Anterior cingulate cortex (tissue), 58 donors: ENCODE measurements around the gene FBLN1.

ENCODE experiments used
- DNase-seq, 58 donors: peaks; one replicate each; lab custom pipeline; 2025; lab: John Stamatoyannopoulos, UW

Gene FBLN1

GRCh38 chr22:45503050-45503815 is 550 bp downstream of the FBLN1 start:
- DNase-seq: no peak

GRCh38 chr22:45503816-45504372 is 1.2 kb downstream of the FBLN1 start:
- DNase-seq: no peak

GRCh38 chr22:45504373-45505341 is 2.0 kb downstream of the FBLN1 start:
- peak in 19 of 58 donors; percentile 17 to 58 (median 30) for DNase-seq

- no peak for DNase-seq
Observed at GRCh38 chr22:45505991-45506747, 3.5 kb downstream of the FBLN1 start.

GRCh38 chr22:45506816-45507360 is 4.2 kb downstream of the FBLN1 start:
- no peak for DNase-seq

- no peak for DNase-seq
Observed at GRCh38 chr22:45507798-45508197, 5.1 kb downstream of the FBLN1 start.

- no peak for DNase-seq
Observed at GRCh38 chr22:45508814-45509213, 6.1 kb downstream of the FBLN1 start.

GRCh38 chr22:45510376-45511232 is 7.9 kb downstream of the FBLN1 start:
- no peak for DNase-seq

- DNase-seq: no peak
Observed at GRCh38 chr22:45511847-45512261, 9.2 kb downstream of the FBLN1 start.

- DNase-seq: no peak
Observed at GRCh38 chr22:45512363-45512762, 9.7 kb downstream of the FBLN1 start.

- DNase-seq: peak in 3 of 58 donors; percentile 16 to 36 (median 17)
Observed at GRCh38 chr22:45515676-45516075, 13.0 kb downstream of the FBLN1 start.

- DNase-seq: no peak
Observed at GRCh38 chr22:45516163-45516562, 13.5 kb downstream of the FBLN1 start.

GRCh38 chr22:45516923-45517675 is 14.4 kb downstream of the FBLN1 start:
- no peak for DNase-seq

GRCh38 chr22:45518136-45518535 is 15.5 kb downstream of the FBLN1 start:
- no peak for DNase-seq

- no peak for DNase-seq
Observed at GRCh38 chr22:45518580-45518991, 15.9 kb downstream of the FBLN1 start.

GRCh38 chr22:45521178-45521577 is 18.5 kb downstream of the FBLN1 start:
- DNase-seq: no peak

- no peak for DNase-seq
Observed at GRCh38 chr22:45522462-45522861, 19.8 kb downstream of the FBLN1 start.

- DNase-seq: no peak
Observed at GRCh38 chr22:45524157-45524556, 21.5 kb downstream of the FBLN1 start.
